ENCODE data around the gene CRELD2. TPM values are rescaled to one million over a fixed set of nuclear protein-coding genes. Genes with fewer than 3 reads are reported as not detected.

The CRELD2 gene
- total and polyA plus RNA-seq, 2 experiments from 2014 or later: 35.7 to 47.7 TPM

GRCh38 chr22:49955581-49956417 lies 37.4 kb downstream of the CRELD2 start (continued):
- TF ChIP-seq, protein P1, sequence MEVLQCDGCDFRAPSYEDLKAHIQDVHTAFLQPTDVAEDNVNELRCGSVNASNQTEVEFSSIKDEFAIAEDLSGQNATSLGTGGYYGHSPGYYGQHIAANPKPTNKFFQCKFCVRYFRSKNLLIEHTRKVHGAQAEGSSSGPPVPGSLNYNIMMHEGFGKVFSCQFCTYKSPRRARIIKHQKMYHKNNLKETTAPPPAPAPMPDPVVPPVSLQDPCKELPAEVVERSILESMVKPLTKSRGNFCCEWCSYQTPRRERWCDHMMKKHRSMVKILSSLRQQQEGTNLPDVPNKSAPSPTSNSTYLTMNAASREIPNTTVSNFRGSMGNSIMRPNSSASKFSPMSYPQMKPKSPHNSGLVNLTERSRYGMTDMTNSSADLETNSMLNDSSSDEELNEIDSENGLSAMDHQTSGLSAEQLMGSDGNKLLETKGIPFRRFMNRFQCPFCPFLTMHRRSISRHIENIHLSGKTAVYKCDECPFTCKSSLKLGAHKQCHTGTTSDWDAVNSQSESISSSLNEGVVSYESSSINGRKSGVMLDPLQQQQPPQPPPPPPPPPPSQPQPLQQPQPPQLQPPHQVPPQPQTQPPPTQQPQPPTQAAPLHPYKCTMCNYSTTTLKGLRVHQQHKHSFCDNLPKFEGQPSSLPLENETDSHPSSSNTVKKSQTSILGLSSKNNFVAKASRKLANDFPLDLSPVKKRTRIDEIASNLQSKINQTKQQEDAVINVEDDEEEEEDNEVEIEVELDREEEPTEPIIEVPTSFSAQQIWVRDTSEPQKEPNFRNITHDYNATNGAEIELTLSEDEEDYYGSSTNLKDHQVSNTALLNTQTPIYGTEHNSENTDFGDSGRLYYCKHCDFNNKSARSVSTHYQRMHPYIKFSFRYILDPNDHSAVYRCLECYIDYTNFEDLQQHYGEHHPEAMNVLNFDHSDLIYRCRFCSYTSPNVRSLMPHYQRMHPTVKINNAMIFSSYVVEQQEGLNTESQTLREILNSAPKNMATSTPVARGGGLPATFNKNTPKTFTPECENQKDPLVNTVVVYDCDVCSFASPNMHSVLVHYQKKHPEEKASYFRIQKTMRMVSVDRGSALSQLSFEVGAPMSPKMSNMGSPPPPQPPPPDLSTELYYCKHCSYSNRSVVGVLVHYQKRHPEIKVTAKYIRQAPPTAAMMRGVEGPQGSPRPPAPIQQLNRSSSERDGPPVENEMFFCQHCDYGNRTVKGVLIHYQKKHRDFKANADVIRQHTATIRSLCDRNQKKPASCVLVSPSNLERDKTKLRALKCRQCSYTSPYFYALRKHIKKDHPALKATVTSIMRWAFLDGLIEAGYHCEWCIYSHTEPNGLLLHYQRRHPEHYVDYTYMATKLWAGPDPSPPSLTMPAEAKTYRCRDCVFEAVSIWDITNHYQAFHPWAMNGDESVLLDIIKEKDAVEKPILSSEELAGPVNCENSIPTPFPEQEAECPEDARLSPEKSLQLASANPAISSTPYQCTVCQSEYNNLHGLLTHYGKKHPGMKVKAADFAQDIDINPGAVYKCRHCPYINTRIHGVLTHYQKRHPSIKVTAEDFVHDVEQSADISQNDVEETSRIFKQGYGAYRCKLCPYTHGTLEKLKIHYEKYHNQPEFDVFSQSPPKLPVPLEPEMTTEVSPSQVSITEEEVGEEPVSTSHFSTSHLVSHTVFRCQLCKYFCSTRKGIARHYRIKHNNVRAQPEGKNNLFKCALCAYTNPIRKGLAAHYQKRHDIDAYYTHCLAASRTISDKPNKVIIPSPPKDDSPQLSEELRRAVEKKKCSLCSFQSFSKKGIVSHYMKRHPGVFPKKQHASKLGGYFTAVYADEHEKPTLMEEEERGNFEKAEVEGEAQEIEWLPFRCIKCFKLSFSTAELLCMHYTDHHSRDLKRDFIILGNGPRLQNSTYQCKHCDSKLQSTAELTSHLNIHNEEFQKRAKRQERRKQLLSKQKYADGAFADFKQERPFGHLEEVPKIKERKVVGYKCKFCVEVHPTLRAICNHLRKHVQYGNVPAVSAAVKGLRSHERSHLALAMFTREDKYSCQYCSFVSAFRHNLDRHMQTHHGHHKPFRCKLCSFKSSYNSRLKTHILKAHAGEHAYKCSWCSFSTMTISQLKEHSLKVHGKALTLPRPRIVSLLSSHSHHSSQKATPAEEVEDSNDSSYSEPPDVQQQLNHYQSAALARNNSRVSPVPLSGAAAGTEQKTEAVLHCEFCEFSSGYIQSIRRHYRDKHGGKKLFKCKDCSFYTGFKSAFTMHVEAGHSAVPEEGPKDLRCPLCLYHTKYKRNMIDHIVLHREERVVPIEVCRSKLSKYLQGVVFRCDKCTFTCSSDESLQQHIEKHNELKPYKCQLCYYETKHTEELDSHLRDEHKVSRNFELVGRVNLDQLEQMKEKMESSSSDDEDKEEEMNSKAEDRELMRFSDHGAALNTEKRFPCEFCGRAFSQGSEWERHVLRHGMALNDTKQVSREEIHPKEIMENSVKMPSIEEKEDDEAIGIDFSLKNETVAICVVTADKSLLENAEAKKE (CRISPR knock-in tag; IDR thresholded peaks at IDR 0.05): no peak
- TF ChIP-seq NANOG (IDR thresholded peaks at IDR 0.05; ENCODE audit: borderline replicate concordance): no peak
- TF ChIP-seq STAT1 (IDR thresholded peaks at IDR 0.05; ENCODE audit: unreplicated experiment): no peak
- TF ChIP-seq, protein P2, sequence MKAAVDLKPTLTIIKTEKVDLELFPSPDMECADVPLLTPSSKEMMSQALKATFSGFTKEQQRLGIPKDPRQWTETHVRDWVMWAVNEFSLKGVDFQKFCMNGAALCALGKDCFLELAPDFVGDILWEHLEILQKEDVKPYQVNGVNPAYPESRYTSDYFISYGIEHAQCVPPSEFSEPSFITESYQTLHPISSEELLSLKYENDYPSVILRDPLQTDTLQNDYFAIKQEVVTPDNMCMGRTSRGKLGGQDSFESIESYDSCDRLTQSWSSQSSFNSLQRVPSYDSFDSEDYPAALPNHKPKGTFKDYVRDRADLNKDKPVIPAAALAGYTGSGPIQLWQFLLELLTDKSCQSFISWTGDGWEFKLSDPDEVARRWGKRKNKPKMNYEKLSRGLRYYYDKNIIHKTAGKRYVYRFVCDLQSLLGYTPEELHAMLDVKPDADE (IDR thresholded peaks at IDR 0.05): no peak
- TF ChIP-seq ZNF114 (CRISPR knock-in tag; IDR thresholded peaks at IDR 0.05): no peak

DNA sequence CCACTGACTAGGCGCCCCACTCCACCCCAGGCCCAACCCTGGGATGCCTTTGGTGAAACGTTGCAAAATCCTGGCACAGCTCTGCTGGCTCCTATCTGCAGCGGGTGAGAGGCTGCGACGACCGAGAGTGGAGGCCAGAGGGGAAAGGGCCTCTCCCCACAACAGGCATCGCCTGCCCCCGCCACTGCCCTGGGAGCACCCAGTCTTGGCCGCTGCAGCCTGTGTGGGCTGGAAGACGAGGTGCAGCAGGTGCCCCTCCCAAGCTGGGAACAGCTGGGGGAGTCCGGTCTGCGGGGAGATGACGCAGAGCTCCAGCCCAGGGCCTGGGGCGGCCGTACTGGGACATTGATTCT lies 38.0 kb downstream of the CRELD2 start:
- Histone ChIP-seq H3K4me3 (no peak overlapping the region), H3K4me2 (no peak overlapping the region), H2AFZ (no peak overlapping the region), H3K79me2 (replicated peaks; ENCODE audit: insufficient read depth) (no peaks in the 10 kb centered on the region), H3F3A (replicated peaks; ENCODE audit: low read depth) (no peaks in the 10 kb centered on the region), H3K4me1 (ENCODE audit: insufficient read depth) (no peaks in the 10 kb centered on the region), H3K36me3 (ENCODE audit: insufficient read depth) (no peaks in the 10 kb centered on the region), H4K20me1 (replicated peaks; ENCODE audit: insufficient read depth) (no peaks in the 10 kb centered on the region), H3K27ac (ENCODE audit: low read depth) (no peak overlapping the region), H3K9me2 (ENCODE audit: insufficient read depth) (no peaks in the 10 kb centered on the region), H3K27me3 (ENCODE audit: insufficient read depth) (peaks cover 15% of the 10 kb centered on the region)
- no peak overlapping the region for H3K4me3 Mint-ChIP-seq
- H3K27ac Mint-ChIP-seq: no peak overlapping the region
- no peaks in the 10 kb centered on the region for H3K36me3 Mint-ChIP-seq (ENCODE audit: low read depth)
- H3K9me3 Mint-ChIP-seq: no peaks in the 10 kb centered on the region
- H3K27me3 Mint-ChIP-seq (ENCODE audit: insufficient read depth, low read depth, poor library complexity): peaks cover 5% of the 10 kb centered on the region
- no peak for ATAC-seq
- peaks cover 8% of the 10 kb centered on the region; the same call in 2 of the 3 replicates for H3K4me1 Mint-ChIP-seq
- DNase-seq (ENCODE audit: low spot score): no peak
- TF ChIP-seq POLR2AphosphoS5 (IDR thresholded peaks at IDR 0.05; ENCODE audit: low read depth): no peak
- TF ChIP-seq STAT1 (IDR thresholded peaks at IDR 0.05; ENCODE audit: unreplicated experiment): no peak
- no peak for TF ChIP-seq EZH2 (IDR thresholded peaks at IDR 0.05; ENCODE audit: low read depth, unreplicated experiment)
- TF ChIP-seq NANOG (IDR thresholded peaks at IDR 0.05; ENCODE audit: borderline replicate concordance): no peak
- TF ChIP-seq, protein P2 (IDR thresholded peaks at IDR 0.05): no peak
- TF ChIP-seq EZH2phosphoT487 (IDR thresholded peaks at IDR 0.05; ENCODE audit: unreplicated experiment): no peak
- no peak for TF ChIP-seq JUNB (IDR thresholded peaks at IDR 0.05; ENCODE audit: unreplicated experiment)
- TF ChIP-seq, protein P3, sequence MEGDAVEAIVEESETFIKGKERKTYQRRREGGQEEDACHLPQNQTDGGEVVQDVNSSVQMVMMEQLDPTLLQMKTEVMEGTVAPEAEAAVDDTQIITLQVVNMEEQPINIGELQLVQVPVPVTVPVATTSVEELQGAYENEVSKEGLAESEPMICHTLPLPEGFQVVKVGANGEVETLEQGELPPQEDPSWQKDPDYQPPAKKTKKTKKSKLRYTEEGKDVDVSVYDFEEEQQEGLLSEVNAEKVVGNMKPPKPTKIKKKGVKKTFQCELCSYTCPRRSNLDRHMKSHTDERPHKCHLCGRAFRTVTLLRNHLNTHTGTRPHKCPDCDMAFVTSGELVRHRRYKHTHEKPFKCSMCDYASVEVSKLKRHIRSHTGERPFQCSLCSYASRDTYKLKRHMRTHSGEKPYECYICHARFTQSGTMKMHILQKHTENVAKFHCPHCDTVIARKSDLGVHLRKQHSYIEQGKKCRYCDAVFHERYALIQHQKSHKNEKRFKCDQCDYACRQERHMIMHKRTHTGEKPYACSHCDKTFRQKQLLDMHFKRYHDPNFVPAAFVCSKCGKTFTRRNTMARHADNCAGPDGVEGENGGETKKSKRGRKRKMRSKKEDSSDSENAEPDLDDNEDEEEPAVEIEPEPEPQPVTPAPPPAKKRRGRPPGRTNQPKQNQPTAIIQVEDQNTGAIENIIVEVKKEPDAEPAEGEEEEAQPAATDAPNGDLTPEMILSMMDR (conservative IDR thresholded peaks at IDR 0.05; ENCODE audit: low read depth in 2 of 2): no peak

Data from GM23338 (cell line).